SK-N-SH (cell line): ENCODE data around the gene TTC31. TPM values are rescaled to one million over a fixed set of nuclear protein-coding genes. Genes with fewer than 3 reads are reported as not detected.
A peak's percentile ranks its signal among the peaks of the same experiment; 100 is the strongest.

Source experiments
- CTCF ChIA-PET: fragments of 300-600, 350-600 bp; formaldehyde crosslinking; extraction: SDS; loops from one replicate; lab custom pipeline; 2021; lab: Yijun Ruan, JAX
- POLR2A ChIA-PET: fragments of 350-600 bp; sonication (Branson Sonifier 250); formaldehyde crosslinking; extraction: SDS; loops from one replicate; lab custom pipeline; 2020; ENCODE audit warnings: antibody characterized with exemption, inconsistent platforms; lab: Yijun Ruan, JAX
- DNase-seq: peaks from one replicate; pipeline ENCODE4 v3.0.0; 2012
- H2AFZ ChIP-seq: fragments of 200-600 bp; sonication (generic); 2 replicates; pipeline ENCODE4 v1.8.1; 2016; ENCODE audit warnings: antibody characterized with exemption, mild to moderate bottlenecking, low read depth
- H3F3A ChIP-seq: fragments of 200-600 bp; sonication (generic); replicated peaks from 2 replicates; pipeline ENCODE3; 2016; ENCODE audit warnings: antibody characterized with exemption, mild to moderate bottlenecking; ENCODE audit not compliant: insufficient read depth
- H3K27ac ChIP-seq, 2 experiments: fragments of 200-500 bp in 1 of 2; fragments of 200-600 bp in 1 of 2; sonication (Bioruptor generic) in 1 of 2; sonication (generic), shearing (Covaris generic) in 1 of 2; 2 replicates each; pipeline versions ENCODE4 v1.5.1 to v1.6.1; 2014 to 2016; ENCODE audit warnings: low read depth in 2 of 2, inconsistent platforms in 1 of 2, low read length in 1 of 2, mild to moderate bottlenecking in 1 of 2, mixed read lengths in 1 of 2
- H3K27me3 ChIP-seq: fragments of 200-600 bp; sonication (generic), shearing (Covaris generic); 2 replicates; pipeline ENCODE4 v1.6.1; 2016; ENCODE audit warnings: mixed run types; ENCODE audit not compliant: insufficient read depth
- H3K36me3 ChIP-seq, 2 experiments: fragments of 200-500 bp in 1 of 2; fragments of 200-600 bp in 1 of 2; sonication (Bioruptor generic) in 1 of 2; sonication (generic) in 1 of 2; replicated peaks in 1 of 2; 2 replicates each; pipeline versions ENCODE3 to v1.5.1; 2014 to 2016; ENCODE audit warnings: low read length in 1 of 2, mild to moderate bottlenecking in 1 of 2; ENCODE audit not compliant: insufficient read depth in 2 of 2, control insufficient read depth in 1 of 2
- H3K4me1 ChIP-seq, 2 experiments: fragments of 200-500 bp in 1 of 2; fragments of 200-600 bp in 1 of 2; sonication (Bioruptor generic) in 1 of 2; sonication (generic), shearing (Covaris generic) in 1 of 2; 2 replicates each; pipeline versions ENCODE4 v1.5.1 to v1.6.1; 2014 to 2016; ENCODE audit warnings: low read depth in 1 of 2, low read length in 1 of 2, mixed run types in 1 of 2; ENCODE audit not compliant: insufficient read depth in 2 of 2, control insufficient read depth in 1 of 2
- H3K4me2 ChIP-seq: fragments of 200-600 bp; sonication (generic), shearing (Covaris generic); 2 replicates; pipeline ENCODE4 v1.6.1; 2017; ENCODE audit warnings: mixed run types
- H3K4me3 ChIP-seq, 2 experiments: fragments of 200-500 bp in 1 of 2; fragments of 200-600 bp in 1 of 2; sonication (Bioruptor generic) in 1 of 2; sonication (generic), shearing (Covaris generic) in 1 of 2; 2 replicates each; pipeline versions ENCODE4 v1.5.1 to v1.8.1; 2014 to 2016; ENCODE audit warnings: low read depth in 2 of 2, inconsistent platforms in 1 of 2, low read length in 1 of 2, mild to moderate bottlenecking in 1 of 2, mixed read lengths in 1 of 2, moderate library complexity in 1 of 2
- H3K79me2 ChIP-seq: fragments of 200-600 bp; sonication (generic); 2 replicates; pipeline ENCODE4 v1.8.1; 2017; ENCODE audit warnings: mild to moderate bottlenecking; ENCODE audit not compliant: insufficient read depth
- H3K9ac ChIP-seq: fragments of 200-600 bp; sonication (generic); 2 replicates; pipeline ENCODE4 v1.6.1; 2017; ENCODE audit warnings: mixed run types
- H3K9me2 ChIP-seq: fragments of 200-600 bp; sonication (generic); 2 replicates; pipeline ENCODE4 v1.6.1; 2017; ENCODE audit warnings: mixed run types
- H3K9me3 ChIP-seq: fragments of 200-600 bp; sonication (generic); 2 replicates; pipeline ENCODE4 v1.6.1; 2017; ENCODE audit warnings: mixed run types, mild to moderate bottlenecking, moderate library complexity
- H4K20me1 ChIP-seq: fragments of 200-600 bp; sonication (generic); 2 replicates; pipeline ENCODE4 v1.6.1; 2017; ENCODE audit warnings: mild to moderate bottlenecking, mixed run types; ENCODE audit not compliant: insufficient read depth
- CHD2 ChIP-seq: fragments of 150-350 bp; IDR thresholded peaks from 2 replicates; pipeline ENCODE4 v1.6.1; 2018; ENCODE audit warnings: low read length; ENCODE audit not compliant: partially characterized antibody
- ELF1 ChIP-seq: IDR thresholded peaks from 2 replicates; pipeline ENCODE4 v1.4.0; 2012
- EZH2phosphoT487 ChIP-seq: fragments of 200-600 bp; sonication (generic); IDR thresholded peaks from 2 replicates; pipeline ENCODE4 v1.6.1; 2017; ENCODE audit warnings: low read depth, mixed run types, mild to moderate bottlenecking, antibody characterized with exemption, moderate library complexity, borderline replicate concordance
- FOXM1 ChIP-seq: IDR thresholded peaks from 2 replicates; pipeline ENCODE4 v1.4.0; 2012; ENCODE audit warnings: low read depth, mild to moderate bottlenecking
- GABPA ChIP-seq: IDR thresholded peaks from 2 replicates; pipeline ENCODE4 v1.4.0; 2012; ENCODE audit warnings: low read depth, mild to moderate bottlenecking
- GATA2 ChIP-seq: sonication (generic); formaldehyde crosslinking; IDR thresholded peaks from 2 replicates; pipeline ENCODE4 v1.5.0; 2020; ENCODE audit warnings: mild to moderate bottlenecking, missing genetic modification reagents
- IRF3 ChIP-seq: fragments of 150-350 bp; IDR thresholded peaks from 2 replicates; pipeline ENCODE4 v1.6.1; 2016; ENCODE audit warnings: mild to moderate bottlenecking, low read depth, low read length
- JUND ChIP-seq: IDR thresholded peaks from 2 replicates; pipeline ENCODE4 v1.4.0; 2012
- MEF2A ChIP-seq: IDR thresholded peaks from 2 replicates; pipeline ENCODE4 v1.4.0; 2012; ENCODE audit warnings: low read depth, borderline replicate concordance
- MXI1 ChIP-seq: IDR thresholded peaks from 2 replicates; pipeline ENCODE4 v1.6.1; 2012; ENCODE audit warnings: mild to moderate bottlenecking, low read depth, low read length, improper control_type of control experiment
- NFIC ChIP-seq: IDR thresholded peaks from 2 replicates; pipeline ENCODE4 v1.4.0; 2012; ENCODE audit warnings: borderline replicate concordance
- PBX3 ChIP-seq: IDR thresholded peaks from 2 replicates; pipeline ENCODE4; 2012
- POLR2AphosphoS5 ChIP-seq: IDR thresholded peaks from 2 replicates; pipeline ENCODE4 v1.6.1; 2012; ENCODE audit warnings: low read depth, low read length
- RCOR1 ChIP-seq: fragments of 150-350 bp; IDR thresholded peaks from 2 replicates; pipeline ENCODE4 v1.6.1; 2017; ENCODE audit warnings: antibody characterized with exemption, low read length
- RFX5 ChIP-seq: IDR thresholded peaks from 2 replicates; pipeline ENCODE4 v1.6.1; 2012; ENCODE audit warnings: mild to moderate bottlenecking, improper control_type of control experiment, low read length
- SIN3A ChIP-seq: IDR thresholded peaks from 2 replicates; pipeline ENCODE4 v1.6.1; 2012; ENCODE audit warnings: low read depth, mild to moderate bottlenecking, low read length, moderate library complexity, borderline replicate concordance
- SMC3 ChIP-seq: IDR thresholded peaks from 2 replicates; pipeline ENCODE4 v1.6.1; 2012; ENCODE audit warnings: low read depth, low read length, improper control_type of control experiment
- TAF1 ChIP-seq: IDR thresholded peaks from 2 replicates; pipeline ENCODE4 v1.6.1; 2012; ENCODE audit warnings: low read depth, mild to moderate bottlenecking, low read length, moderate library complexity, borderline replicate concordance
- TCF12 ChIP-seq: IDR thresholded peaks from 2 replicates; pipeline ENCODE4 v1.4.0; 2012
- TEAD4 ChIP-seq: IDR thresholded peaks from 2 replicates; pipeline ENCODE4 v1.4.0; 2012; ENCODE audit warnings: mild to moderate bottlenecking, borderline replicate concordance; ENCODE audit not compliant: insufficient read depth
- USF1 ChIP-seq: IDR thresholded peaks from 2 replicates; pipeline ENCODE4 v1.4.0; 2012; ENCODE audit warnings: low read depth, borderline replicate concordance
- USF2 ChIP-seq: fragments of 150-350 bp; IDR thresholded peaks from 2 replicates; pipeline ENCODE4 v1.6.1; 2017; ENCODE audit warnings: antibody characterized with exemption, low read length, low read depth, borderline replicate concordance
- WGBS: methylation state at CpG from one replicate; pipeline ENCODE4 v1.1.6; 2017; ENCODE audit warnings: low lambda C conversion rate; 5-methylcytosine and 5-hydroxymethylcytosine counted together
- polyA plus RNA-seq, 3 experiments: library from polyadenylated mRNA; depleted of rRNA; stranded (reverse); fragments of >200 nt; gene quantifications; 2 replicates each; pipeline ENCODE4 v1.2.3, GENCODE V29; 2012

Gene TTC31
- polyA plus RNA-seq, 1 of the 3 experiments (the other 2 are of a cell fraction): 27.9 TPM

- TF ChIP-seq TAF1 (no peak), PBX3 (no peak), MEF2A (no peak), JUND (no peak)
Observed at GRCh38 chr2:74513605-74514367, 30.9 kb downstream of the TTC31 start (continued).

GRCh38 chr2:74514368-74515270 is 31.7 kb downstream of the TTC31 start, which contains the start of gene TLX2:
Gene TLX2, plus strand, starts transcription at chr2:74514450. Its CDS starts 357 bp downstream, at chr2:74514807.
- Histone ChIP-seq H3K36me3 (peaks cover 4% of the 10 kb centered on the region in 2 experiments), H3F3A (peaks cover 16% of the 10 kb centered on the region), H3K4me1 (peaks cover 9 to 18% of the 10 kb centered on the region in 2 experiments; a peak in 1 of 4 replicates), H4K20me1 (no peaks in the 10 kb centered on the region), H3K79me2 (peaks cover 23% of the 10 kb centered on the region; the same call in 1 of the 2 replicates), H3K4me3 (peak within 1 kb of the TSS; percentile 68 to 90), H3K9ac (peak within 1 kb of the TSS; percentile 71), H3K4me2 (peak within 1 kb of the TSS; percentile 99), H2AFZ (peak within 1 kb of the TSS; percentile 90), H3K9me2 (no peaks in the 10 kb centered on the region), H3K9me3 (no peaks in the 10 kb centered on the region), H3K27ac (peak within 1 kb of the TSS; percentile 53 to 95; a peak in 3 of 4 replicates), H3K27me3 (no peaks in the 10 kb centered on the region)
- CTCF ChIA-PET: interaction anchor here (1.4 to 3.1 kb wide), 6 partner anchors 12 to 74 kb away, joined by 3 to 14 read pairs (median 10); partner anchors contain the start of genes AUP1, CCDC142, DQX1 and HTRA2
- WGBS: 30% methylated on average over 18 of the region's 82 CpGs
- peak; percentile 96 for DNase-seq
- POLR2A ChIA-PET: interaction anchor here (0.7 to 1.9 kb wide), 12 partner anchors 8 to 74 kb away, joined by 3 to 6 read pairs (median 4); partner anchors contain the start of genes AUP1, CCDC142, DQX1 and HTRA2
- TF ChIP-seq PBX3 (peak; percentile 70), GATA2 (CRISPR knock-in tag) (no peak), ELF1 (no peak), MEF2A (no peak), NFIC (no peak), EZH2phosphoT487 (no peak), RCOR1 (no peak), FOXM1 (no peak), TEAD4 (no peak), SMC3 (0 out of 2 replicates have a peak, but pooled peaks have one; percentile 4), RFX5 (no peak), USF1 (no peak), TCF12 (no peak), GABPA (no peak), POLR2AphosphoS5 (0 out of 2 replicates have a peak, but pooled peaks have one; percentile 55), CHD2 (no peak), USF2 (no peak), MXI1 (peak; percentile 48), IRF3 (no peak), SIN3A (no peak)
